GM18499 (cell line): ENCODE data around the gene GRWD1.

ENCODE experiments used
- ATAC-seq: cut with Tn5 transposase; IDR thresholded peaks from one replicate; pipeline ENCODE4 v1.9.1; 2021; ENCODE audit warnings: moderate number of reproducible peaks; ENCODE audit not compliant: insufficient read depth, unreplicated experiment

GRWD1 gene

DNA sequence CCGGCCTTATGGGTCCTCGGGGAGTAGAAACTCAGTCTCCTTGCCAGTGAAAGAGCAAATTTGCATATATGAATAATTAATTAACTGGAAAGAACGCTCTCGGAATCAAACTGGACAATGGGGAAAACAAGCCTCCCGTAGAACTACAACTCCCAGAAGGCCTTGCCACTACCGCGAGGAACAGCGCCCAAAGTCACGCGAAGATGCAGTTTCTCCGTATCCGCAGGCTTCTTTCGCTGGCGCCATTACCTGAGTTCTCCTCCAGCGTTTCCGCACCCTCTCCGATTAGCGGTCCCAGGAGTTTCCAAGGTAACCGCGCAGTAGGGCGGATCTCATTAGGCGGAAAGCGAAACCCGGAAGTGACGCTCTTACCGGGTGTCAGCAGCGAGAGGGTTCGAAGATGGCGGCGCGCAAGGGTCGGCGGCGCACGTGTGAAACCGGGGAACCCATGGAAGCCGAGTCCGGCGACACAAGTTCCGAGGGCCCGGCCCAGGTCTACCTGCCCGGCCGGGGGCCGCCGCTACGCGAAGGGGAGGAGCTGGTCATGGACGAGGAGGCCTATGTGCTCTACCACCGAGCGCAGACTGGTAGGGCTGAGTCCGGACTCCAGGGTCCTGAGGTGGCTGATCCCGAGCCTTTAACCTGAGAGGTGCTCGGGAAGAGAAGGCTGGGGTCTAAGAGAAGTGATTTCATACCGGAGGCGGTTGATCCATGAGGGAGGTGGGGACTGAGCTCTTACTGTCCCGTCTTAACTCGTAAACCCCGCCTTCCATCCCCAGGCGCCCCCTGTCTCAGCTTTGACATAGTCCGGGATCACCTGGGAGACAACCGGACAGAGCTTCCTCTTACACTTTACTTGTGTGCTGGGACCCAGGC, at the start of gene GRWD1:
GRWD1 (plus strand) TSS at position 378 of the 876 bp plus-strand sequence; CDS start at position 401, 23 bp downstream.
- ATAC-seq, result peak; percentile 73

DNA sequence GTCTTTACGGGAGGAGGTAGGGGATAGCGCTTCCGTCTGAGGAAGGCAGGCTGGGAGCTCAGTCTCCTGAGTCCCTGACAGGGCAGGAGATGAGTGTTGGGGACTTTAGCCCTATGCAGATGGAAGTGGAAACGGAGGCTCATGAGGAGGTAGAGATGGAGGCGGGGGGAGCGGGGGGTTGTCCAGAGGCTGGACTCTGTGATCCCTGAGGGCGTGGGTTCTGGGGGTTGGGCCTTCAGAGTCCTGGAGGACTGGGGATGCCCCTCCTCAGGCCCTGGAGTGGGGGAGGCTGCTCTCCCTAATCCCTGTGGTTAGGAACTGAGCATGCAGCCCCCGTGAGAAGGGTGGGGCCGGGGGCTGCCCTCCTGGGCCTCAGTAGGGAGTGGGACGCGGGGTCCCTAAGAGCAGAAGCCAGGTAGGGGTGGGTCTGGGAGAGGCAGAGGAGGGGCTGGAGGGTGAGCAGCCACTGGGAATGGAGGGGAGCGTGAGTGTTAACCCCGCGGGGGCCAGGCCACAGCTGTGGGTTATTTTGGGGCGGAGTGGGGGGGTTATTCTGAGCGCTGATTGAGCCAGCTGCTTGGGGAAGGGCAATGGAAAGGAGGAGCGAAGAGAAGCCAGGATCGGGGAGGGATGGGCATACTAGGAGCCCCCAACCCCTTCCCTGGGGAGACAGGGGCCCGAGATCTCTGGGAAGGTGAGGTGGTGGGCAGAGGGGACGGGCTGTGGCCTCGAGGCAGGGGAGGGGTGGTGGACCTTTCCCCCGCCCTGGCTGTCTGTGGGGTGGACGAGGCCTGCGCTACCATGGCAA, 49.6 kb upstream of the GRWD1 start:
- ATAC-seq, result no peak

DNA sequence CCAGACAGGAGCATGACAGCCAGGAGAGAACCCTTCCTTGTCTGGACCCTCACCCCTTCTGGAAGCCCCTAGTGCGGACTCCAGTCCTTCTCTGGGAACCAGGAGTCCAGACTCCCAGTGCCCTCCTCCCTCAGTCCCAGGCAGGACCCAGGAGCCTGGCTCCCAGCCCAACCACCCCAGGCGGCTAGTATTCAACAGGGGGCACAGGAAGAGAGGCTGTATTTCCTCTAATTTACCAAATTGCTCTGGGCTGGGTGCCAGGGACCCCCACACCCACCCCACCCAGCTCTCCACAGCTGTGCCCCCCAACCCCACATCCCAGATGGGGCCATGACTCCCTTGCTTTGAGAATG, 49.0 kb upstream of the GRWD1 start:
- ATAC-seq, result no peak

DNA sequence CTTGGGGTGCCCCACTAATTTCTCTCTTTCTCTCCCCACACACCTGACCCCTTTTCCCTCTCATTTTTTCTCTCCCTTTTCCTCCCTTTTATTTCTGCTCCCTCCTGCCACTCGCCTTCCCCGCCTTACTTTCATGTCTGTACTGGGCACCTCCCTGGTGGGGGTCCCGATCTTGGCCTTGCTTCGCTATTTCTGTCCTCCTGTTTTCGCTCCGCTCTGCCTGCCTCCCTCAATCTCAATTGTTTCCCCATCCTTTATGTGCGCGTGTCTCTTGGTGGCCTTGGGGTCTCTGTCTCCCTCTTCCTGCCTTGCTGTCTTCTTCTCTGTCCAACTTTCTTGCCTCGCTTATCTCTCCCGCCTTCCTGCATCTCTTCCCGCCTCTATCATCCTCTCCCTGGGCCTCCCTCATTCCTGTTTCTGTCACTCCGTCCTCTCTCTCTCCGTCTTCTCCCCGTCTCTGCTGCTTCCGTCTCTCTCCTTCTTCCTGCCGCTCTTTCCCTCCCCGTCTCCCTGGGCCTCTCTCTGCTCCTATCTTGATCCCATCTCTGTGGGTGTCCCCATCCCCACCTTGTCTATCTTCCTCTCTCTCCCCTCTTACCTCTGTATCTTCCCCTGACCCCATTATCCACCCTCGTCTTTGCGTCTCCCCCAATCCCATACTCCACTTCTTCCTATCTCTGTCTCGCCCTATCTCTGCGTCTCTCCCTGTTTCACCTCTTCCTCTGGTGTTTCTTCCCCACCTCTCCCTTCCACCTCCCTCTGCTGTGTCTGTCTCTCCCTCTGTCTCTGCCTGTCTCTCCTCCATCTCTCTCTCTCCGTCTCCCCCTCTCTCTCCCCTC, 48.3 kb upstream of the GRWD1 start:
- ATAC-seq, result no peak

DNA sequence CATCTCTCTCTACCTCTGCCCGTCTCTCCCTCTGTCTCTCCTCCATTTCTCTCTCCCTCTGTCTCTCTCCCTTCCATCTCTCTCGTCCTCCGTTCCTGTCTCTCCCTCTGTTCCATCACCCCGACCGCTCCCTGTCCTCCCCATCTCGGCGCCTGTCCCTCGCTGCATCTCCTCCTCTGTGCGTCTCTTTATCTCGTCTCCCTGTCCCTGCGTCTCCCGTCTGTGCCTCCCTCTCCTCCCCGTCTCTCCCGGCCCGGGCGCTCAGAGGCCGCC, 47.7 kb upstream of the GRWD1 start:
- no peak for ATAC-seq

DNA sequence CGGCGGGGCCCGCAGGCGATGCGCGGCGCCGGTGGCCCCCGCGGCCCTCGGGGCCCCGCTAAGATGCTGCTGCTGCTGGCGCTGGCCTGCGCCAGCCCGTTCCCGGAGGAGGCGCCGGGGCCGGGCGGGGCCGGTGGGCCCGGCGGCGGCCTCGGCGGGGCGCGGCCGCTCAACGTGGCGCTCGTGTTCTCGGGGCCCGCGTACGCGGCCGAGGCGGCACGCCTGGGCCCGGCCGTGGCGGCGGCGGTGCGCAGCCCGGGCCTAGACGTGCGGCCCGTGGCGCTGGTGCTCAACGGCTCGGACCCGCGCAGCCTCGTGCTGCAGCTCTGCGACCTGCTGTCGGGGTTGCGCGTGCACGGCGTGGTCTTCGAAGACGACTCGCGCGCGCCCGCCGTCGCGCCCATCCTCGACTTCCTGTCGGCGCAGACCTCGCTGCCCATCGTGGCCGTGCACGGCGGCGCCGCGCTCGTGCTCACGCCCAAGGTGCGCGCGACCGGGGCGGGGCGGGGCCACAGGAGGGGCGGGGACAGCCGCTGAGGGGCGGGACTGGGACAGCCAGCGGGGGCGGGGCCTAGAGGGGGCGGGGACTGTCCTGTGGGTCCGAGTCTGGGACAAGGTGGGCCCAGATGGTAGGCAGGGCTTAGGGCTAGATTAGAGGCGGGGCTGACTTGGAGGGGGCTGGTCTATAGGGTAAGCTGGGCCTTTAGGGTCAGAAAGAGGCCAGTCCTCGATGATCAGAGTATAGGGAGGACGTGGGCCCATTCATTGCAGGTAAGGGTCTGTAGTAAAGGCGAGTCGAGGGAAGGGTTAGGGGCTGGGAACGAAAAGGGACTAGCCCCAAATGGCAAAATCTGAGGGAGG, 47.2 kb upstream of the GRWD1 start:
- ATAC-seq, result no peak

DNA sequence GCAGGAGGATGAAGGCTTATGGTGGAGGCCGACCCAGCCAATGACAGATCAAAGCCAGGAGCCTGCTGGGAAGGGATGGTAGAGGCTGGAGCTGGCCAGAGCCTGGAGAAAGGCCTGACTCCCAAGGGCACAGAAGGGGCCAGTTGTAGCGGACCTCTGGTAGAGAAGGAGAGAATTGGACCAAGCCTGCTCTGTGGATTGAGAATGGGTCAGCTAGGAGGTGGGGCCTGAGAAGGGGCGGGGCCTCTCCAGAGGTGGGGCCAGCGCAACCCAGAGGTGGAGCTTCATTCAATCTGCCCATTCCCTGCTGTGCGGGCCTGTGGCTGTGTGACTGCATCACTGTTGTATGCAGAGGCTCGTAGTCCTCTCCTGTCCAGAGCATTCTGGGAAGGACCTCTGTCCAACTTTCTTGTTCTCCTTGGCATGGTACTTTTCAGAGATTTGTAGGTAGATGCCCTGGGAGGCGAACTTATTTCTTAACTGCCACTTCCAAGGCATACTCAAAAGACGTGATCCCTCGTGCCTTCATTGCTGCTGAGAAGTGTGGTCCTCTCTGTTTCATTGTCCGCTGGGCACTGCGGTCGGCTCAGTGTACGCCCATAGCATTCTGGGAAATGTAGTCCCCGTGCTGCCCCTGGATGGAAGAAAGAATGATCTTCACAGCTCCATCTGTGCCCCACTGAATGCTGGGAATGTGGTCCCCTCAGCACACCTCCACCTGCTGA, 45.6 kb upstream of the GRWD1 start:
- ATAC-seq, result no peak

DNA sequence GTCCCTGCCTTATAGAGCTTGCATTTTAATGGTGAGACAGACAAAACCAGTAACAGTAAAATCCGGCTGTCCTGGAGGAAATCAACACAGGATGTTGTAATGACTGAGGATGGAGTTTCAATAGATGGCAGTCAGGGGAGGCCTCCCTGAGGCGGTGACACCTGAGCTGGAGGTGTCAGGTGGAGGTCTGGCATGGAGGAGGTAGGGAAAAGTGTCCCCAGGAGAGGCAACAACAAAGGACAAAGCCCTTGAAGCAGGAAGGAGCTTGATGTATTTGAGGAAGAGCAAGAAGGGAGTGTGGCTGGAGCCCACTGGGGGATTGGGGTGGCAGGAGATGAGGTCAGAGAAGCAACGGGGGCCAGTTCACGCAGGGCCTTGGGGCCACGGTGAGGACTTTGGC, 44.5 kb upstream of the GRWD1 start:
- no peak for ATAC-seq

DNA sequence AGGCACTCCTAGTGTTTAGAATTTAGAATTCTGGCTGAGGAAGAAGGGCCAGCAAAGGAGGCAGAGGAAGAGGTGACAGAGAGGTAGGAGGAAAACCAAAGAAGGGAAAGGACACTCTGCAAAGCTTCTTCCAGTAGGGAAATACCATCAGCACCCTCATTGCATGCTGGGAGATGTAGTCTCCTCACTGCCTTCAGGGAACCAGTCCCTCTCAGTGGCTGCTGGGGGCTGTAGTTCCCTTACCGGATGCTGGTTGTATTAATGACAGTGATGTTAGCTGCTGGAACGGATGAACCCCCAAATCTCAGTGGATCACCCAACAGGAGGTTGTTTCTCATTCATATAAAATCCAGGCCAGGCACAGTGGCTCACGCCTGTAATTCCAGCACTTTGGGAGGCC, 42.2 kb upstream of the GRWD1 start:
- no peak for ATAC-seq

DNA sequence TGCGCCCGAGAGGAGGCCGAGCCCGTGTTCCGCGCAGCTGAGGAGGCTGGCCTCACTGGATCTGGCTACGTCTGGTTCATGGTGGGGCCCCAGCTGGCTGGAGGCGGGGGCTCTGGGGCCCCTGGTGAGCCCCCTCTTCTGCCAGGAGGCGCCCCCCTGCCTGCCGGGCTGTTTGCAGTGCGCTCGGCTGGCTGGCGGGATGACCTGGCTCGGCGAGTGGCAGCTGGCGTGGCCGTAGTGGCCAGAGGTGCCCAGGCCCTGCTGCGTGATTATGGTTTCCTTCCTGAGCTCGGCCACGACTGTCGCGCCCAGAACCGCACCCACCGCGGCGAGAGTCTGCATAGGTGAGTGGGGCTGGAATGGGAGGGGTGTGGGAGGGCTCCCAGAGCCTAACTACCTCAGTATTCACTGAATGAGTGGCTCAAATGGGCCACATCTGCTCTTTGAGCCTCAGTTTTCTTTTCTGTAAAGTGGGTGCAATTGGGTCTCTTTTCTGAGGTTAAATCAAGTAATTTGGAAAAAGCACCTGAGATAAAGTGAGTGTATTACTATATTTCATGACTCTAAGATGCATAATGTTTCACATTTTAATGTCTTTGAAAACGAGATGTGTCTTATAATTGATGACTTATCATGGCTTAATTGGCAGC, 40.6 kb upstream of the GRWD1 start:
- ATAC-seq, result no peak

DNA sequence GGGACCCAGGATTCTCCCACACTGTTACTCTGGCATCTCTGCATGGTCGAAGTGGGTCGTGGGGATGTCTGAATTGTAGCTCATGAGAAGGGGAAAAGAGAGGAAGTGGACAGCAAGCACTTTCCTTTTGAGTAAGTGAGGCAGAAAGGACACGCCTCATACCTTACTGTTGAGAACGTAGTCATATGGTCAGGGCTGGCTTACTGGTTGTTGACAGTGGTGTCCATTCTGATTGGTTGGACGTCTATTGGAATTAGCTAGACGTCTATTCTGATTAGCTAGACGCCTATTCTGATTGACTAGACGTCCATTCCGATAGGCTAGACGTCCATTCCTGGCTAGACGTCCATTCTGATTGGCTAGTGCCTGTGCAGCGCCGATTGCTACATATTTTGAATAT, 39.9 kb upstream of the GRWD1 start:
- ATAC-seq, result no peak

DNA sequence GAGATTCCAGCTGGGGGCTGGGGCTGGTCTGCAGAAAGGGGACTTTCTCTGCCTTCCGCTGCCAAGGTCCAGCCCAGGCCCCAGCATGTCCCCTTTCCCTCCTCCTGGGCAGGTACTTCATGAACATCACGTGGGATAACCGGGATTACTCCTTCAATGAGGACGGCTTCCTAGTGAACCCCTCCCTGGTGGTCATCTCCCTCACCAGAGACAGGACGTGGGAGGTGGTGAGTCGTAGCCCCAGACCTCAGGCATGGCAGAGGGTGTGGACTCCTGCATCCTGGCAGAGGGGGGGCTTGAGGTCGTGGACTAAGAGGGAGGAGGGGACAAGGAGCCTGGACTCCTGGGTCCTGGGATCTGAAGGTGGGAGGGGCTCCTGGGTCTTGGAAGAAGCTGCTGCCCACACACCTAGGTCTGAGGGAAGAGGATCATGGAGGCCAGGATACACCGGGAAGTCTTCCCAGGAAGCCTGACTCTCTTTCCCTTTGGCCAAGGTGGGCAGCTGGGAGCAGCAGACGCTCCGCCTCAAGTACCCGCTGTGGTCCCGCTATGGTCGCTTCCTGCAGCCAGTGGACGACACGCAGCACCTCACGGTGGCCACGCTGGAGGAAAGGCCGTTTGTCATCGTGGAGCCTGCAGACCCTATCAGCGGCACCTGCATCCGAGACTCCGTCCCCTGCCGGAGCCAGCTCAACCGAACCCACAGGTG, 31.8 kb upstream of the GRWD1 start:
- no peak for ATAC-seq

DNA sequence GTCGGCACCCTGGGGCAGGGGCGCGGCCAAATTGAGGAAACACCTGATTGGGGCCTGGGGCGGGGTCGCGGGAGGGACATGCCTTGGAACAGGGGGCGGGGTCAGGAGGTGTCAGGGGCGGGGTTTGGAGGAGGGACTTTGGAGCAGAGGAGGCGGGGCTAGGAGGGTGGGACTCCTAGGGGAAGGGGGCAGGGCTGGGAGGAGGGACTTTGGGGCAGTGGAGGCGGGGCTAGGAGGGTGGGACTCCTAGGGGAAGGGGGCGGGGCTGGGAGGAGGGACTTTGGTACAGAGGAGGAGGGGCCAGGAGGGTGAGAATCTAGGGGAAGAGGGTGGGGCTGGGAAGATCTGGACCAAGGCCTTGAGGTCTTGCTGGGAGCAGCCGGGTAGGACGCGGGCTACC, 30.4 kb upstream of the GRWD1 start:
- ATAC-seq, result no peak

DNA sequence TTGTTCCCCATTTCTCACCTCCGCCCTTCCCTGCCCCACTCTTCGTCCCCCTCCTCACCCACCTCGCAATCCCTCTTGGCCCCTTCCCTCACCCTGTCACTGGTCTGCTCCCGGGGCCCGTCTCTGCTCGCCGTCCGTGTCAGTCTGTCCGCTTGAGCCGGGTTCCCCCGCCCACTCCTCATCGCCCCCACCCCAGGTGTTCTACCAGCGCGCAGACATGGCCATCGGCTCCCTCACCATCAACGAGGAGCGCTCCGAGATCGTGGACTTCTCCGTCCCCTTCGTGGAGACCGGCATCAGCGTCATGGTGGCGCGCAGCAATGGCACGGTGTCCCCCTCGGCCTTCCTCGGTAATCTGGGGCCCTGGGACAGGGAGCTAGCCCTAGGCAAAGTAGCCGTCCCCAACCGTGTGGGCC, 30.0 kb upstream of the GRWD1 start:
- ATAC-seq, result no peak

DNA sequence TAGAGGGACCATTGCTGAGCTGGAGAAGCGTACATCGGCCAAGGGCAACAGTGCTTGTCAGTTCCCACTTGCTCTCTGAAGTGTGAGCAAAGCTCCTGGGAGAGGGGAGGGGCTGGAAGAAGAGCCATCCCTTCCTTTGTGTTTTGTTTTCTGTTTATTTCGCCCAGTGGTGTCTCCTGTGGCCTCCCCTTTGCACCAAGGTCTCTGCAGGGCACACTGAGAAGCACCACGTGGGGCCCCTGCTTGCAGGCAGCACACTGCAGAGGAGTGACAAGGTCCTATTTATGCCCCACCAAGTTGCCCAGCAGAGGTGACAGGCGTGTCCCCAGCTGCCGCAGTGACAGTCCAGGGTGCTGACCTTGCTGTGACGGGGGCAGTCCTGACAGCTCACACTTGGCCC, 28.4 kb upstream of the GRWD1 start:
- ATAC-seq, result no peak

DNA sequence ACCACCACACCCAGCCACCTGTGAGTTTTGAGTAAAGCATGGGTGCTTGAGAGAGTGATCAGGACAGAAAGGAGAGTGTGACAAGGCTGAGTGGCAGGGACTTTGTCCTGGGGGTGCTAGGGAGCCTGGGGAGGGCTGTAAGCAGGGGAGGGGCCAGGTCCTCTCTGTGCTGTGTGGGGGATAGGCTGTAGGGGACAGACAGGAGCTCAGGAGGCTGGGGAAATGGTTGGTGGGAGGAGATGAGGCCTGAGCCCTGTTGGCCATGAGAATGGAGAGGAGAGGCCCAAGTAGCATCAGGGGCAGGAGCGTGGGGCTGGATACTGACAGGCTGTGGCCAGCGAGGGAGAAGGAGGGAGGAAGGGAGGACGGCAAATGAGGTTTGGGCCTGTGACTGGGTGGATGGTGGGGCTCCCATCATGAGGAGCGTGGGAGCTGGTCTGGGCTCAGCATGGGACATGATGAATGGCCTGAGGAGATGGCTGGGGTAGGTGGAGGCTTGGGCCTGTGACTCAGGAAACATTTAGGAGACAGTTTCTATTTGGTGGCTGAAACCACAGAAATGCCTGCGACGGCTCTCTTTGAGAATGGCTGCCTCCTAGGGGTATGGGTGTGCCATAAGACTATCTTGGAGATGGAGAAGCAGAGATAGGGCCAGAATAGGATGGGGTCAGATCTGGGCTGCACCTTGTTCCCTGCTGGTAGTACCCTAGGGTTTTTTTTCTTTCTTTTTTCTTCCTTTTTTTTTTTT, 27.3 kb upstream of the GRWD1 start:
- ATAC-seq, result no peak

DNA sequence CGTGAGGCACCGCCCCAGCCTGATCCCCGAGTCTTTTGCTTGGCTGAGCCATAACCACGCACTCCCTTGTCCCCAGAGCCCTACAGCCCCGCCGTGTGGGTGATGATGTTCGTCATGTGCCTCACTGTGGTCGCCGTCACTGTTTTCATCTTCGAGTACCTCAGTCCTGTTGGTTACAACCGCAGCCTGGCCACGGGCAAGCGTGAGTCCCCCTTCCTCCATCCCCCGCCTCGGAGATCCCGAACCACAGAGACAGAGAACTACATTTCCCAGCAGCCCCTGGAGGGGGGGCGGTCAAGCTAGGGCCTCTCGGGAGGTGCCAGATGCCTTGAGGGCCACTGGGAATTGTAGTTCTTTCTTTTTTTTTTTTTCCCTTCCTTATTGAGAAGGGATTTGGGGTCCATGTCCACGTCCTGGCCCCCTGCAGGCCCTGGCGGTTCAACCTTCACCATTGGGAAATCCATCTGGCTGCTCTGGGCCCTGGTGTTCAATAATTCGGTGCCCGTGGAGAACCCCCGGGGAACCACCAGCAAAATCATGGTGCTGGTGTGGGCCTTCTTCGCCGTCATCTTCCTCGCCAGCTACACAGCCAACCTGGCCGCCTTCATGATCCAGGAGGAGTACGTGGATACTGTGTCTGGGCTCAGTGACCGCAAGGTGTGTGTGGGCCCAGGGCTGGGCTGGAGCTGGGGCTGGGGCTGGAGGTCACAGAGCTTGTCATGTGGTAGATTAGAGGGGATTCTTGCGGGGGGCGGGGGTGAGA, 26.4 kb upstream of the GRWD1 start:
- no peak for ATAC-seq
